ENCODE data around the gene BCL11B.
"Not testable (repeated sequence)": the region's sequence is repeated elsewhere in the genome, so short reads cannot be mapped to it uniquely, and the experiment has no call there.

The BCL11B gene

GRCh38 chr14:99231850-99232713, 39.9 kb downstream of the BCL11B start (continued):
- no peak for TF ChIP-seq PATZ1 (CRISPR knock-in tag; IDR thresholded peaks at IDR 0.05; ENCODE audit: borderline replicate concordance)

- TF ChIP-seq PPARA (CRISPR knock-in tag; IDR thresholded peaks at IDR 0.05; ENCODE audit: borderline replicate concordance) (no peak), GLIS3 (CRISPR knock-in tag; IDR thresholded peaks at IDR 0.05) (no peak), SNAI2 (CRISPR knock-in tag; IDR thresholded peaks at IDR 0.05) (no peak), RARB (CRISPR knock-in tag; IDR thresholded peaks at IDR 0.05) (no peak), CSDC2 (CRISPR knock-in tag; IDR thresholded peaks at IDR 0.05) (no peak), ZNF565 (CRISPR knock-in tag; conservative IDR thresholded peaks at IDR 0.05; ENCODE audit: low read depth) (no peak), ZC3H10 (CRISPR knock-in tag; IDR thresholded peaks at IDR 0.05) (no peak), ZFP3 (CRISPR knock-in tag; IDR thresholded peaks at IDR 0.05) (no peak), ESRRG (CRISPR knock-in tag; IDR thresholded peaks at IDR 0.05) (no peak), ISL1 (CRISPR knock-in tag; IDR thresholded peaks at IDR 0.05) (no peak), CSRNP3 (CRISPR knock-in tag; IDR thresholded peaks at IDR 0.05) (no peak), TOX (CRISPR knock-in tag; IDR thresholded peaks at IDR 0.05; ENCODE audit: borderline replicate concordance) (no peak), ZFP30 (CRISPR knock-in tag; IDR thresholded peaks at IDR 0.05) (no peak)
- ATAC-seq: no peak
These were observed 40.7 kb downstream of the BCL11B start for GRCh38 chr14:99231161-99231849.

GRCh38 chr14:99230208-99231151, 41.5 kb downstream of the BCL11B start:
- TF ChIP-seq PPARA (CRISPR knock-in tag; IDR thresholded peaks at IDR 0.05; ENCODE audit: borderline replicate concordance): no peak
- no peak for TF ChIP-seq TSHZ2 (CRISPR knock-in tag; IDR thresholded peaks at IDR 0.05)
- TF ChIP-seq CSRNP3 (CRISPR knock-in tag; IDR thresholded peaks at IDR 0.05): no peak
- no peak for TF ChIP-seq TCF4 (CRISPR knock-in tag; IDR thresholded peaks at IDR 0.05; ENCODE audit: borderline replicate concordance)
- no peak for ATAC-seq

- no peak for TF ChIP-seq GLIS3 (CRISPR knock-in tag; IDR thresholded peaks at IDR 0.05)
- no peak for ATAC-seq
These were observed 42.3 kb downstream of the BCL11B start for GRCh38 chr14:99229654-99230207.

- not testable (repeated sequence) for ATAC-seq
These were observed 43.2 kb downstream of the BCL11B start for GRCh38 chr14:99228760-99229159.
